ENCODE results near the gene ASXL3.

Gene ASXL3

GRCh38 chr18:33577685-33578517 is at the start of gene ASXL3:
Gene ASXL3, plus strand, starts transcription at chr18:33578219. Its CDS starts 413 bp downstream, at chr18:33578632.
- DNase-seq, result no peak

DNA sequence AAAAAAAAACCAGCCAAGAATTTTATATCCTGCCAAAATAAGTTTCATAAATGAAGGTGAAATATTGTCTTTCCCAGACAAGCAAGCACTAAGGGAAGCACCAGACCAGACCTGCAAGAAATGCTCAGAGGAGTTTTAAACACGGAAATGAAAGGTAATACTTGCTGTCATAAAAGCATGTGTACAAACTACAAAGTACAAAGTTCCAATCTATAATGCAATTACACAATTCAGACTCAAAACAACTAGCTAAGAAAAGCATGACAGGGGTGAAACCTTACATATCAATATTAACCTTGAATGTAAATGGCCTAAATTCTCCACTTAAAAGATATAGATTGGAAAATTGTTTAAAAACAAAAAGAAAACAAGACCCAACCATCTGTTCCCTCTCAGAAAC is 45.0 kb upstream of the ASXL3 start:
- no peak for DNase-seq

DNA sequence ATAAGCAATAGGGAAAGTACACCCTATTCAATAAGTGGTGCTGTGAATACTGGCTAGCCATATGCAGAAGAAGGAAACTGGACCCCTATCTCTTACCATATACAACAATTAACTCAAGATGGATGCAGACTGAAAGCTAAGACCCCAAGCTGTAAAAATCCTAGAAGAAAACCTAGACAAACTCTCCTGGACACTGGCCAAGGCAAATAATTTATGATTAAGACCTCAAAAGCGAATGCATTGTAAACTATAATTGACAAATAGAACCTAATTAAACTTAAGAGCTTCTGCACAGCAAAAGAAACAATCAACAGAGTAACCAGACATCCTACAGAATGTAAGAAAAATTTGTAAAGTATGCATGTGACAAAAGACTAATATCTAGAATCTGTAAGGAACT is 41.1 kb upstream of the ASXL3 start:
- DNase-seq, result no peak

DNA sequence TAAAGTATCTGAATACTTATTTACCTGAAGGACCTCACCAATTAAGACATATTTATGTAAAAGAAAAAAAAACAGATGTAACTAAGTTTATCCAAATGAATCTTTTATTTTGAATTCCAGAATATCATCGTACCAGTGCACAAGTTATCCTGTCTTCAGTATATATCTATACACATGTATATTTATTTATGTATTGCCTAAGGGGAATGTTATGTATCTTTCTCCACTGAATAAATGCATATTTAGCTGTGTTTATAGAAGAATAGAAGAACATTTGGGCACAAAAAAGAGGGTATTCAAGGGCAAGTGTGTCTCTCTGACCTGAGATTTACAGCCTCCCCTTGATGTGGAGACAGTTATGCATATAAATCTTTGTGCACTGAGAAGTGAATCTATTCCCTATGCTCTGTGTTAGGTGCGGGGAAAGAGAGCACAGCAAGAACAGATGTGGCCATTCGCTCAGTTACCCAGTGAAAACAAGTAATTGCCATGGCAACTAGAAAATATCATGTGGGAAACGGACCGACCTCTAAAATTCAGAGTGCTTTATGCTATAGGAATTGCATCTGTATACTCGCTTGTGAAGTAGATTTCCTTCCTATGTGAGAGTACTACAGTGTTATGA is 39.5 kb upstream of the ASXL3 start:
- DNase-seq, result no peak

DNA sequence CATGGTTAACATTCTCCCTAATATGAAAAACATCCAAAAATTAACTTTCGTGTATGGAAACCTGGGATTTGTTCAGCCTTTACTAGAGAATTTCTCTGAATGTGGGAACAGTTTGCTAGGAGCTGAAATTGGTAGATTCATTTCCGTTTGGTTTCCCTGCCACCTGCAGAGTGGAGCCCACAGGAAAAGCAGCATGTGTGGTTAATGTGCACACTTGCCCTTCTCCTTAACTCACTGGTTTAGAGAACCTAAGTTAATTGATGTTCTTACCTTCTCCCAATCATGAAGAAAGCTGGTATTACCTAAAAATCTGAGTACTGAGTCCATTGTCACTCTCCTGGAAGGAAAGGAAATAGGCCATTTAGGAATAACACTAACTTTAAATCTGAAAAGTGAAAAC is 37.6 kb upstream of the ASXL3 start:
- no peak for DNase-seq

GRCh38 chr18:33541316-33541715 is 36.7 kb upstream of the ASXL3 start:
- no peak for DNase-seq

- no peak for DNase-seq
Measured at GRCh38 chr18:33556846-33557245, 21.2 kb upstream of the ASXL3 start.

- DNase-seq, result no peak
Measured at GRCh38 chr18:33557706-33558105, 20.3 kb upstream of the ASXL3 start.

DNA sequence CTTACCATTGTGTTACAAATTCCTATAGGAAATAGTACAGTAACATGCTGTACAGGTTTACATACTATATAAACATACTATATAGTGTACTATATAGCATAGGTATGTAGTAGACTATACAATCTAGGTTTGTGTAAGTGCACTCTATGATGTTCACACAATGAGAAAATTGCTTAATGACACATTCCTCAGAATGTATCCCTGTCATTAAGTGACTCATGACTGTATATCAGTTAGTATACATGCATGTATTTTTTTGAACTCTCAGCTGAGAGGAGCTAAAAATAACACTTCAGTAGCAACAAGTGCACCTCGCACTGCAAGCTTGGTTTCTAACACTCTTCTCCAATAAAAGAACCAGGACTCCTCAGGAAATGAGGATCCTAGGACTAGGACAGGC is 19.5 kb upstream of the ASXL3 start:
- no peak for DNase-seq

DNA sequence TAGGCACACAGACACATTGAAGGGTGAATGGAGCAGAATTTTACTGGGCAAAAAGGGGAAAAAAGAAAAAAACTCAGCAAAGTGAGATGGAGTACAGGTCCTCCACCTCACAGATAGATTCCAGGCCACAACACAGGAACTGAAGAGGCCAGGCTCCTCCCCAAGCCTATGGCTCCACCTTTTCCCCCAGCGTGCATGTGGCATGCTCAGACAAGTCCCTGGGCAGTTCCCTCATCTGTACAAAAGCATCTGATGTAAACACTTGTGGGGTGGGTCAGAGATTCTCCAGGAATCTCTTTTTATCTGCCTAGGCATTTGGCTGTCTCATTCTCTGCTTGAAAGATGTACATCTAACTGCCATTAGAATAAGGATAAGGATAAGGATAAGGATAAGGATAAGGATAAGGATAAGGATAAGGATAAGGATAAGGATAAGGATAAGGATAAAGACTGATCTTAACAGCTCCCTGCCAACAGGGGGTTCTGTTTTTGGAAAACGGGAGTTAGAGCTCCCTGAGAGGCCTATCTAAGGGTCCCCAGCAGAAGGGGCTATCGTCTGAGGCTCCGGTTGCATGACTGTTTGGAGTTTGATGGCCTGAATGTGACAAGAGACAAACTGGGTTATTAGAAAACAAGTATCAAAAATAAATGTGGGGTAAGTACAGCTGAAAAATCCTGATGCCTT is 17.2 kb upstream of the ASXL3 start:
- DNase-seq, result no peak

GRCh38 chr18:33562741-33563140 is 15.3 kb upstream of the ASXL3 start:
- no peak for DNase-seq

DNA sequence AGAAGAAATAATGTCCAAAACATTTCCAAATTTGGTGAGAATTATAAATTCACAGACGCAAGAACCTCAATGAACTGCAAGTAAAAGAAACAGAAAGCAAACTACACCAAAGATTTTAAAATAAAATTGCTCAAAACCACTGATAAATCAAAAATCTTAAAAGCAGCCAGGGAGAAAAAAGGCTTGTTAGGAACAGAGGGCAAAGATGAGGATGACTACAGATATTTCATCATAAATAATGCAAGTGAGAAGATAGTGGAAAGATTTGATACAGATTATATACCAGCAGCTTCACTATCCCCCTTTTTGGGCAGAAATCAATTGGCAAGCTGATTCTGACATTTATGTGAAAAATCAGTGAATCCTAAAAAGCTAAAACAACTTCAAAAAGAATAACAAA is 10.3 kb upstream of the ASXL3 start:
- no peak for DNase-seq

DNA sequence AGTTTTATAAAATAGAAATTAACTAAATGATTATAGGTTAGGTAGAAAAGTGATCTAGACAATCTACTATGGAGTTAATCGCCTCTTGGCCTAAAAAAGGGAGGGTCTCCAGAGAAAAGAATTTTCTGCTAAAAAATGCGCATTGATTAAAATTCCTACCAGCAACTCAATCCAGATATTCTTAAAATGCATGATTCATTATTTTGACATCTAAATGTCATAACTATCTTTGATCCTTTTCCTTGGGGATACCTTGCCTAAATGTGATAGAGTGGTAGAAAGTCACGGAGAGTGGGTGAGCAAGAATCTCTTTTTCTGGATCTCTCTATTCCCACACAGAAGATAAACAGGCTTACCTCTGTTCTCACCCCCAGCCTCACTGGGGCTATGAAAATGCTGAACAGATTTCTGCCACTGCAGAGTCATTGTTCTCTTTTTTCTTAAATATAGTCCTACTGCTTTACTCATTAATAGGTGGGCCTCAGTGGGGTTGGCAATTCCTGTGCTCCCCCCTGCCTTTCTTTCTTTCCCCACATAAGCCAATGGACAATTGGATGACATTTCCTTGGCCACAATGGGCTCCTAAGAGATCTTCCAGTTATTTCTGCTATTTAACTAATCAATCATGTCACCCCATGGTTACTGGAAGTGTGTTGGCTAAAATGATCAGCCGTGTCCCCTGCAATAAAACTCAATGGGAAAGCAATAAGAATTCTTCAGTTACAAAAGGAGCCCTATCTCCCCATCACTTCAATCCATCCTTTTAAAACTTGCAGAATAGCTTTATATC is 5.8 kb upstream of the ASXL3 start:
- no peak for DNase-seq

- no peak for DNase-seq
Measured at GRCh38 chr18:33573193-33573592, 4.8 kb upstream of the ASXL3 start.

DNA sequence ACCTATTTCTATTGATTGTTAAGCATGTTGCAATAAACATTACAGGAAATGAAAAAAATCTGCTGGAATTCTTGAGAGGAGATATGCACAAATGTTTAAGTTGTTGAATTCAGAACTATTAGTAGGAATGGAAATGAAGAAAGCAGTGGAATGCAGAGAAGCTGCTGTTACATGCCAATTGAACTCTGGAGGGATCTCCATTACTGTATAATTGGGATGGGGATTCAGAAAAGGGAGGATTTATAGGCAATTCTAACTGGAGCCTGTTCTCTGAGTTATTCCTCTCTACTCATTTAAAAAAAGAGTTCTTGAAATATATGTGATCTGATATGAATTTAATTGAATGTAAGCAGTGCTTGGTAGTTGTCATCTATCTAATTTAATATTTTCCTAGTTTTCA is 2.6 kb upstream of the ASXL3 start:
- no peak for DNase-seq

DNA sequence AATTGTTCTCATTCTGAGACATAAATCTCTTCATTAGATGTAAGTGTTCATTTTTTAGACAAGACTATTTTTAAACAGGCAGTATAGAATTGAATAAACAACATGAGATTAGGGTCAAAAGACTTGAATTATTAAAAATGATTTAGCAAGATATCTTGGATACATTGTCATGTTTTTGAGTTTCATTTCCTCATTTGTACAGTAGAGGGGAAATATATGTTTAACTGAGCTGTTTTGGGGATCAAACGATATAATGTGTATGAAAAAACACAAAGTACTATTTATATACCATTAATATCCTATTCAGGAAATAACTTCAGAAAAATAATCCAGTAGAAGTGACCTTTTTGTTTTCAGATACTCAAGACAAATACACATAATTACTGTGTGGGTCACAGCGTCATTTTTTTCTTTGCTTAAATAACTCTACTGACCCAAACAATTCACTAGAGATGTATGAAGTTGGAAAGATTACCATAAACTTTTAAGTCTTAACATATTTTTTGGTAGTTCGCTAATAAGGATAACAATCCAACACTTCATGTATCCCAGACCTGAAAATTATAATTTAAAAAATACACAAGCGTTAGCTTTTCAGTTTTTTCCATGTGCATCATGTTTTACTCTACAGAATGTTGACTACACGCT is 896 bp upstream of the ASXL3 start:
- no peak for DNase-seq

DNA sequence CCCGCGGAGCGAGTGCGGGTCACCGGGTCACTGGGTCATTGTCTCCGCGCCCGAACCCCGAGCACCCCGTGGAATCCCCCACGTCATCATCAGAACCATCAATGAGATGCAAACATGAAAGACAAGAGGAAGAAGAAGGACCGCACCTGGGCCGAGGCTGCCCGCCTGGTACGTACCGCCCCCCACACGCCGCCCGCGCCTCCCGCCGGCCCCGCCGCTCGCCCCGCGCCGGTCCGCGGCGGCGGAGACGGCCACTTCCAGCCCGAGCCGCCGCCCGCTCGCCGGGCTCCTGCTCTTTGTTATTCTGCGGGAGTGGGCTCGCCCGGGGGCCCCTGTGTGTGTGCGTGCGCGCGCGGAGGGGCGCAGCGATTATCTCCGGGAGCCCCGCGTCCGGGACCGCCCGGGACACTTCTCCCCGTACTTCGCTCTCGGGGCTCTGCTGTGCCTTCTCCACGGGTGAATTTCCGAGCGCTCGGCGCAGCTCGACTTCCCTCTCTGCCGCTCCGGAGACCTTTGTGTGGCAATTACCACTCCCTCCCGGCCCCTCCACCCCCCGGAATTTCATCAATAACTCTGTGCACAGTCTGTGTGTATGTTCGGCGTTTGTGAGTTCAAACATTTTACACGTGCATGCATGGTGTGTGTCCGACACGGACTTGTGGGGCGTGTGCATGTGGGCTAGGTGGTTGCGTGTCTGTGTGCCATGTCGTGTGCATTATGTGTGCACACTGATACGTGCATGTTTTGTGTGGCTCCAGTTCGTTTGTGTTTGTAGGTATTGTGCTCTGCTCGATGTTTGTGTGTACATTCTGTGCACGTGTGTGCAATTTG is 714 bp downstream of the ASXL3 start:
- DNase-seq, result no peak

DNA sequence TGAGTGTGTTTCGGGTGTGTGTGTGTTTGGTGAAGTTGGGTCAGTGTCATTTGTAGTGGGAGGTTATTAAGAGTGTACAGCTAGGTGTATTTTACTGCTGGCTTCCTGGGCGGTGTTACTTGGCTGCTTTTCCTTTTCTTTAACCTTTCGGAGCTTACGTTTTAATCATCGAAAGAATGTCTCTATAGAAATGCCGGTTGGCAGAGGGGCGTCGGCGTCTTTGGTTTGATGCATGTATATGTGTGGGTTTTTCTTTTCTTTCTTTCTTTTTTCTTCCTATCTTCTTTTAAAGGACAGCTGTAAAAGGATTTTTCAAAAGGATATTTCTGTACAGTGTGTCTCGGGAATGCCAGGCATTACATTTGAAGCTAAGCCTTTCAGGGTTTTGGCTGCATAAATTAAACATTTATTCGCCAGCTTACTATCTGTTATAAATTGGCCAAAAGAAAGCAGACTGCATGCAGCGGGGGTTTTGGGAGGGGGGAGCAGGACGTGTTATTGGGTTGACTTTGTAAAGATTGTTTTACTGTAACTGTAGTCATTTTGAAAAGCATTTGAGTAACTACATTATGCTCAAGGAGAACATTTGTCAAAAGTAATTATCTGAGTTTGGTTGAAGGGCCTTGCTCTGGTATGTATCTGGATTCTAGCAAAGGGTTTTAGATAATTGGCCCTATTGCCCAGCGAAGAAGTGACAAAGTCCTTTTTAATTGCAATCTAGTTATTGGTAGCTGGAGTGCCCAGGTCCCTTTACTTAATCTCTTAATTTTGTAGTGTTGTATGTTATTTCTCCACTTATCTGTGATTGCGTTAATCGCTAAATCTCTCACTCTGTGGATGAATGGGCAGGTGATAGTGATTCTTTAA is 1.6 kb downstream of the ASXL3 start:
- no peak for DNase-seq

DNA sequence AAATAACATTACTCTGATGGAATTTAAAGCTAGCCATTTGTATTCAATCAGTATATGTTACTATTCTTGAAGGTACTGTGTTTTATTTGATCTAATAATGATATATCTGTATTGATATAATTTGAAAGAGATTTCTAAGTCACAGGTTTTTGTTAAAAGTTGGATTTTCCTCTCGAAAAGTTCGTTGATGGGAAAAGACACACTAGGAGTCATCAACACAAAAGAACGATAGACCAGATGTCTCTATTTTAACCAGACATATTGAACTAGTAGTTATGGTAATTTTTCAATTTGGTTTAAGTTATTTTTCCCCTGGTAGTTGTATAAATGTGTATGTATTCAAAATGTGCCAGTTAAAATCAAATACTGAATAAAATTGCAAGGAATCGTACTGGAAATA is 2.5 kb downstream of the ASXL3 start:
- DNase-seq, result no peak

DNA sequence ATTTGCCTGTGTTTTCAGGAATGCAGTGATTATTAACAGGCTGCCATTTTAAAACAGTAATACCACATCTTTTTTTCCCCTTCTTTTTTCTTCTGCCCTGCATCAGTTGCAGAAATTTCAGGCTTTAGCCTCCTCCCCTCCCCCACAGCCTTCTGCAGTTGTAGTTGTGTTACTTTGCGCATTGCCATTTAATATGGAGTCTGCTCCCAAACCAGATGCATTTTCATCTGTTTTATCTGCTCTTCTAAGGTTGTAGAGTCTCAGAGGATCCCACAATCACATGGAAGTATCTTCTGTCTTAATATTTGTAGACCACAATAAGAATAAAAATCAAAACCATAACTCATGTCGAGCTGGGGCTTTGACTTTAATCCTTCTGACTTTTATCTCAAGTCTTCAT is 3.8 kb downstream of the ASXL3 start:
- no peak for DNase-seq

- DNase-seq, result no peak
Measured at GRCh38 chr18:33583901-33584300, 5.9 kb downstream of the ASXL3 start.
